Gastroesophageal sphincter (tissue), 3 donors: ENCODE results near the gene GJB3.

Source experiments
- EP300 ChIP-seq: sonication (generic); formaldehyde crosslinking; IDR thresholded peaks from one replicate; pipeline ENCODE4 v1.6.1; 2017; ENCODE audit warnings: antibody characterized with exemption, mild to moderate bottlenecking
- POLR2A ChIP-seq, 2 donors: fragments of 450-650 bp; IDR thresholded peaks; one replicate each; pipeline ENCODE4 v1.6.1; 2017; ENCODE audit warnings: antibody characterized with exemption in 2 of 2, mild to moderate bottlenecking in 2 of 2, moderate library complexity in 1 of 2
- POLR2AphosphoS5 ChIP-seq: sonication (generic); formaldehyde crosslinking; IDR thresholded peaks from one replicate; pipeline ENCODE4 v1.6.1; 2017; ENCODE audit warnings: antibody characterized with exemption
- TF ChIP-seq, protein P1 (sequence below), 4 experiments: fragments of 200-600 bp in 2 of 4; fragments of 450-650 bp in 2 of 4; sonication (generic) in 1 of 4; IDR thresholded peaks; one replicate each; pipeline ENCODE4 v1.5.1; 2017 to 2019; ENCODE audit warnings: antibody characterized with exemption in 4 of 4, mild to moderate bottlenecking in 2 of 4, moderate library complexity in 2 of 4

DNA sequence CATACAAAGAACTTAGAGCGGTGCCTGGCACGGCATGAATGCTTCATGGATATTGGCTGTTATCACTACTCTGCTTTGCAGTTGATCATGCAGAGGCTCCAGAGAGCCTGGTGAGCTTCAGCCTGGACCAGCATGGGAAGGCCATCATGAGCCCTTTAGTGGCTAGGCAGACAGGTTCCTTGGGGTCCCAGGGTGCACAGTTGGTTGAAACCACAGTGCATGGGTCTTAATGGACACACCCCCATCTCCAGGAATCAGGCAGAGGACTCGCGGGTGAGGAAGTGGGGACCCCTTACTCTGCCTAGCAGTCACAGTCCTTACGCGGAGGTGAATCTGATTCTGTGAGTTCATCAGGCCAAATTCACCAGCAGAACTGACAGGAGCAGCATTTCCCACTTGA, 25.1 kb upstream of the GJB3 start:
- TF ChIP-seq POLR2A (IDR thresholded peaks at IDR 0.05) (no peak), EP300 (no peak), POLR2AphosphoS5 (no peak)
- TF ChIP-seq, protein P1, sequence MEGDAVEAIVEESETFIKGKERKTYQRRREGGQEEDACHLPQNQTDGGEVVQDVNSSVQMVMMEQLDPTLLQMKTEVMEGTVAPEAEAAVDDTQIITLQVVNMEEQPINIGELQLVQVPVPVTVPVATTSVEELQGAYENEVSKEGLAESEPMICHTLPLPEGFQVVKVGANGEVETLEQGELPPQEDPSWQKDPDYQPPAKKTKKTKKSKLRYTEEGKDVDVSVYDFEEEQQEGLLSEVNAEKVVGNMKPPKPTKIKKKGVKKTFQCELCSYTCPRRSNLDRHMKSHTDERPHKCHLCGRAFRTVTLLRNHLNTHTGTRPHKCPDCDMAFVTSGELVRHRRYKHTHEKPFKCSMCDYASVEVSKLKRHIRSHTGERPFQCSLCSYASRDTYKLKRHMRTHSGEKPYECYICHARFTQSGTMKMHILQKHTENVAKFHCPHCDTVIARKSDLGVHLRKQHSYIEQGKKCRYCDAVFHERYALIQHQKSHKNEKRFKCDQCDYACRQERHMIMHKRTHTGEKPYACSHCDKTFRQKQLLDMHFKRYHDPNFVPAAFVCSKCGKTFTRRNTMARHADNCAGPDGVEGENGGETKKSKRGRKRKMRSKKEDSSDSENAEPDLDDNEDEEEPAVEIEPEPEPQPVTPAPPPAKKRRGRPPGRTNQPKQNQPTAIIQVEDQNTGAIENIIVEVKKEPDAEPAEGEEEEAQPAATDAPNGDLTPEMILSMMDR (IDR thresholded peaks at IDR 0.05) = no peak
